Superior temporal gyrus (tissue), 1 donor: ENCODE measurements around the gene SMARCA4.

Source experiments
- DNase-seq: peaks from one replicate; pipeline ENCODE4 v3.0.0-alpha.2; 2016; ENCODE audit errors: extremely low spot score

SMARCA4 gene

DNA sequence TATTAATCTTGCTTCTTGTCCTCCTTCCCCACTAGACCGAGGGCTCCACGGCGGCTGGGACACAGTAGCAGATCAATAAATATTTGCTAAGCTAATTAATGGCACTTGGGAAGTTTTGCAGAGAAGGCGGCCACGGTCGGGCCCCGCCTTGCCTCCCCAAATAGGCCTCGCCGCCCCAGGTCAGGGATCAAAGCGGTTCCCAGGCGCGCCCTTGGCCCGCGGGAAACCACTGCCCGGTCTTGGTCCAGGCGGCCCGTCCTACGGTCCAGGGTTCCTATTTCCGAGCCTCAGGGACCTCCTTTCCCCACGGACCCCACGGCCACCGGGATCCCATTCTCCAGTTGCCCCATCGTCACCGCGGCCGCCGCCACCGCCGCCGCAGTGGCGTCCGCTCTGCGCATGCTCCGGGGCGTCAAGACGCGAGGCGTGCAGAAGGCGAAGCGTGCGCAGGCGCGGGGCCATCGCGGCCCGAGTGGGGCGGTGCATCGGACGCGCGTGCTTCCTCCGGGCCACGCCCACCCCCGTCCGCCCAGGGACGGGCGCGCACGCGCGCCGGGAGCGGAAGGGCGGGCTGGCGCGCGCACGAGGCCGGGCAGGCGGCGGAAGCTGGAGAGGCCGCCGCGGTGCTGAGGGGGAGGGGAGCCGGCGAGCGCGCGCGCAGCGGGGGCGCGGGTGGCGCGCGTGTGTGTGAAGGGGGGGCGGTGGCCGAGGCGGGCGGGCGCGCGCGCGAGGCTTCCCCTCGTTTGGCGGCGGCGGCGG, at the start of gene SMARCA4:
SMARCA4 (plus strand) TSS at position 717 of the 759 bp plus-strand sequence. CDS start 23,122 bp downstream, outside the sequence.
- peak; percentile 96 for DNase-seq

DNA sequence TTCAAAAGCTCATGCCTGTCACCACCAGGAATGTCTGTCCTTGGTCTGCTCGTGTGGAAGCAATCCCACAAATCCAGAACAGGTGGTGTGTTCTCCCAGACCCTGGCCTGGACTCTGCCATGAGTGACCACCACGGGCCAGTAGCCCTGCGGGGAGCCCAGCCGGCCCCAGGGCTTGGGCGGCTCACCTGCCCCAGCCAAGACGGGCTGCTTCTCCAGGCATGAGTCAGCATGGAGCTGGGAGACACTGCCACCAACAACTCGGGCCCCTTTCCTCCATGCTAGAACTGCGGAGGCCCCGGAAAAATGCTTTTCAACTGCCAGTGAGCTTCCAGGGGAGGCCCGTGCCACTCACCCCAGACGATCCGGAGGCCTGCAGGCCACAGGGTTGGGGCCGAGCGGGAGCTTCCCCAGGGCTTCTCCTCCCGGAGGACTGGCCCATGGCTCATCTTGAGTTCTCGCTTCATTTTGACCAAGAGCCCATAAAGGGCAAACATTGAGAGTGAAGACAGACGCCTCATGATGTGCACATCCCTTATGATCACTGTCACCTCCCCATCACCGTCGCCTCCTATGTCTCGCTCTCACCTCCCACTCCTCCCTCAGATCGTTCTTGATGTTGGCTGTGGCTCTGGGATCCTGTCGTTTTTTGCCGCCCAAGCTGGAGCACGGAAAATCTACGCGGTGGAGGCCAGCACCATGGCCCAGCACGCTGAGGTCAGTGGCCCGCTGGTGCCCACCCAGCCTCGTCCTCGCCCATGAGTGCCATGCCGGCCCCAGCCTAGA, 49.1 kb upstream of the SMARCA4 start:
- DNase-seq: no peak

DNA sequence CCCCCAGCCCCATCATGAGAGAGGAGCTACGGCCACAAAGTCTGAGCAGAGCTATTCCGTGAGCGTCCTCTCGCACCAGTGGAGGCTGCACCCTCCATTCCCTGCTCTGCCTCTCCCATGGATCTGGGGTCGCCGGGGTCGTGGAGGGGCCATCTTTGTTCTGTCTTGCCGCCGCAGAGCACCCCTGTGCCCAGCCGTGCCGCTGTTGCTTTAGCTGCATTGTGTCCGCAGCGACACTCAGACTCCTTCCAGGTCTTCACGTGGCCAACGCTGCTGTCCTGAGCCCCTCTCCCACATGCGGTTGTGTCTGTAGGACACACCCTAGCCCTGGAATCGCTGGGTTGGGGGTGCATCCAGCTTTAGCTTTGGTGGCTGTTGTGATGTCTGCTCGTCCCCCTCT, 48.2 kb upstream of the SMARCA4 start:
- no peak for DNase-seq

DNA sequence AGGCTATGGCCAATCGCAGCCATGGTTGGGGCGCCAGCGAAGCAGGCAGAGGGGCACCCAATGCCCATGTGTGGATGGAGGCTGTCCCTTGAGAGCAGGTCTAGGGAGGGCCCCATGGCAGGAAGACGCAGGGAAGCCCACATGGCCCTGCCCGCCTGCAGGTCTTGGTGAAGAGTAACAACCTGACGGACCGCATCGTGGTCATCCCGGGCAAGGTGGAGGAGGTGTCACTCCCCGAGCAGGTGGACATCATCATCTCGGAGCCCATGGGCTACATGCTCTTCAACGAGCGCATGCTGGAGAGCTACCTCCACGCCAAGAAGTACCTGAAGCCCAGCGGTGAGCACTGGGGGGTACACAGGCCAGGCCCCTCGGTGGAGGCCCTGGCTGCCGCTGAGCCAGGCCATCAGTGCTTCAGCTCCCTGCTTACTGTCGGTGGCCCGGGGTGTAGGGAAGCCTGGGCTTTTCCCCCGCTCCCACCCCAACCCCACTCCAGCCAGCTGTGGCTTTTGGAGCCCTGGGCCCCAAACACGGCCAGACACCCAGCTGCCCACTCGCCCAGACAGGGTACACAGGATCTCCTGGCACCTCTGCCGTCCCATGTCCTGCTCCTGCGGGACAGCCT, 47.0 kb upstream of the SMARCA4 start:
- DNase-seq: no peak

DNA sequence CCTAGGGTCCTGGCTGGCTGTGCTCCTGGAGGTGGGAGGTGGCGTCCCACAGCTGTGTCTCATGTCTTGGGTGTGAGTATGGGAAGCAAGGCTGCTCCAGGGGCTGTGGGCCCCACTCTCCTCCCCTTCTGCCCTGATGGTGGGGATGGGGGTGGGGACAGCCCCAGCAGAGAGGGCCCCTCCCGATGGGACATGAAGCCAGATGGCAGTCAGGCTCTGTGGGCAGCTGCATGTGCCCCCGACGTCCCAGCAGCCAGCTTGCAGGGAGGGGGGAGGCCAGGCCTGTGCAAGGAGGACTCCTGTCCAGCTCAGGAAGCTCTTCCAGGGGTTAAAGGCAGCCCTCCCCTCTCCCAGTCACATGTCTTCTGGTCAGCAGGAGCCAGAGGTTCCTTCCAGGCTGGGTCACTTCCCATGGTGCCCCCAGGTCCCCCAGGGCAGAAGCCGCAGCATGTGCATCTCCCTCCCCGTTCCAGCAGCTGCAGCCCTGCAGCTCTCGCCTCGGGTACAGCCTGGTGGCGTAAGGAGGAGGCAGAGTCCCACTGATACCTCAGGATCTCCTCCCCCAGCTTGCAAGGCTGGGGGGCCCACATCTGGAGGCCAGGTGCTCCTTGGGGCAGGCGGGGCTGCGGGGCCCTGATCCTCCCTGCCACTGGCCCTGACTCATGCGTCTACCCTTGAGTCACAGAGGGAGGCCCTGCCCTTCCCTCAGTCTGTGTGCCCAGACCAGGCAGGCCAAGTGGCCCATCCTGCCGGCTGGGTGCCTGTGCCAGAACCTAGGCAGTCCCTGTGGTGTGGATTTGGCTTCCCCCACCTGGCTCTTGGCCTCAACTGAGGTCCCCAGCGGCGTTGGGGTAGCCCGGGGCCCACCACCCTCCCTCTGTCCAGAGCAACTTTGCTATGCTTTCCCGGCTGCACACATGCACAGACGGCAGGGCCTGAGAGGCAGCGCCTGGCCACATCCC, 45.4 kb upstream of the SMARCA4 start:
- no peak for DNase-seq

GRCh38 chr19:10916602-10917001, 44.2 kb upstream of the SMARCA4 start:
- DNase-seq: no peak

DNA sequence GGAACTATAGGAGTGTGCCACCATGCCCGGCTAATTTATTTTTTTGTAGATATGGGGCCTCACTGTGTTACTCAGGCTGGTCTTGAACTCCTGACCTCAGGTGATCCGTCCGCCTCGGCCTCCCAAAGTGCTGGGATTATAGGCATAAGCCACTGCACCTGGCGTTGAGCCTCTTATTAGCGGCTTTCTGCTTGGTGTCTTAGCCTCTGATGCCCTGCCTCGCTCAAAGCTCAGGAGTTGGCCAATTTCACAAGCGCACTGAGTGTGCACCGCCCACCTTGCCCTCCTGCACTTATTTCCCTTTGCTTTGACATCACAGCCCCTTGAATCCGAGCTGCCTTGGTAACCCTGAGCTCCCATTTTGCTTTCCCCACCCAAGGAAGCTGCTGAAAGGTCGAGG, 42.5 kb upstream of the SMARCA4 start:
- no peak for DNase-seq

- no peak for DNase-seq
These were observed 41.2 kb upstream of the SMARCA4 start for GRCh38 chr19:10919352-10920287.

DNA sequence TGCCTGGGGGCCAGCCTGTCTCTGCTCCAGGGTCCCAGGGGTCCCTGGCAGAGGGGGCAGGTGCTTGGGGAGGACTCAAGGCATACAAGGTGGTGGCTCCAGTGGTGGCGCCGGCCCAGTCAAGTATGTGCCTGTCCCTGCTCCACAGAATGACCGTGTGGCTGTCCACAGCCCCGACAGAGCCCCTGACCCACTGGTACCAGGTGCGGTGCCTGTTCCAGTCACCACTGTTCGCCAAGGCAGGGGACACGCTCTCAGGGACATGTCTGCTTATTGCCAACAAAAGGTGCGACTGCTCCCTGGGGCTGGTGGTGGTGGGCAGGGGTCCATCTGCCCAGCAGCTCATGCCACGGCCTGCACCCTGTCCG, 40.6 kb upstream of the SMARCA4 start:
- DNase-seq: no peak

- DNase-seq: no peak
These were observed 40.0 kb upstream of the SMARCA4 start for GRCh38 chr19:10920781-10921180.

DNA sequence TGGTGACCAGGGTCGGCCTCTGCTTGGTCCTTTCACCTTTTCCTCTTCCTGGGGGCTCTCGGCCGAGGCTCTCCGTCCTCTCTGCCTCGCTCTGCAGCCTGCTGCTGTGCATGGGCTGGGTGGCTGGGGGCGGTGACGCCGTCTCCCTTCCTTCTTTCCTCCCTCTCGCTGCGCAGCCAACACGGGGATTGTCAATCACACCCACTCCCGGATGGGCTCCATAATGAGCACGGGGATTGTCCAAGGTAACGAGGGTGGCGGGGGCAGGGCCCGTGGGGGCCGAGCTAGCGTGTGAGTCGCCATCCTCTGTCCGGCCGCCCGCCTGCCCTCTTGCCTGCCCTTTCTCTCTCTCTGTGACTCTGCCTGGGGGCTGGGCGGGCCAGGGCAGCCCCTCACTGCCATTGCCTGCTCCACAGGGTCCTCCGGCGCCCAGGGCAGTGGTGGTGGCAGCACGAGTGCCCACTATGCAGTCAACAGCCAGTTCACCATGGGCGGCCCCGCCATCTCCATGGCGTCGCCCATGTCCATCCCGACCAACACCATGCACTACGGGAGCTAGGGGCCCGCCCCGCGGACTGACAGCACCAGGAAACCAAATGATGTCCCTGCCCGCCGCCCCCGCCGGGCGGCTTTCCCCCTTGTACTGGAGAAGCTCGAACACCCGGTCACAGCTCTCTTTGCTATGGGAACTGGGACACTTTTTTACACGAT, 39.5 kb upstream of the SMARCA4 start:
- no peak for DNase-seq

GRCh38 chr19:10921910-10922637, 38.8 kb upstream of the SMARCA4 start:
- no peak for DNase-seq

GRCh38 chr19:10922638-10923014, 38.2 kb upstream of the SMARCA4 start:
- no peak for DNase-seq

- no peak for DNase-seq
These were observed 37.3 kb upstream of the SMARCA4 start for GRCh38 chr19:10923260-10924112.

- DNase-seq: no peak
These were observed 36.2 kb upstream of the SMARCA4 start for GRCh38 chr19:10924597-10924996.

- DNase-seq: no peak
These were observed 32.9 kb upstream of the SMARCA4 start for GRCh38 chr19:10927730-10928562.
